Activated CD4-positive, alpha-beta T cell treated with anti-CD3 and anti-CD28 coated beads, Interleukin-2, amount 50 U/mL, for 1 hour (primary cell): ENCODE data around the gene TMEM239.

Source experiments
- DNase-seq: peaks from one replicate; pipeline ENCODE4 v3.0.0-alpha.2; 2020

TMEM239 gene

GRCh38 chr20:2859330-2860121 lies 43.4 kb downstream of the TMEM239 start:
- DNase-seq = no peak

GRCh38 chr20:2864626-2865025 lies 48.5 kb downstream of the TMEM239 start:
- no peak for DNase-seq

GRCh38 chr20:2865101-2865500 lies 48.9 kb downstream of the TMEM239 start:
- no peak for DNase-seq

- peak; percentile 12 for DNase-seq
These were observed 49.5 kb downstream of the TMEM239 start for GRCh38 chr20:2865630-2866029.

GRCh38 chr20:2866236-2866635 lies 50.1 kb downstream of the TMEM239 start:
- DNase-seq = no peak

GRCh38 chr20:2867081-2867864 lies 51.1 kb downstream of the TMEM239 start:
- no peak for DNase-seq
